ENCODE measurements around the gene SLX1A. TPM values are rescaled to one million over a fixed set of nuclear protein-coding genes. Genes with fewer than 3 reads are reported as not detected.
"Not testable (repeated sequence)": the region's sequence is repeated elsewhere in the genome, so short reads cannot be mapped to it uniquely, and the experiment has no call there.

The SLX1A gene
- total RNA-seq, 2 experiments from 2014 or later, result 115 to 123 TPM

DNA sequence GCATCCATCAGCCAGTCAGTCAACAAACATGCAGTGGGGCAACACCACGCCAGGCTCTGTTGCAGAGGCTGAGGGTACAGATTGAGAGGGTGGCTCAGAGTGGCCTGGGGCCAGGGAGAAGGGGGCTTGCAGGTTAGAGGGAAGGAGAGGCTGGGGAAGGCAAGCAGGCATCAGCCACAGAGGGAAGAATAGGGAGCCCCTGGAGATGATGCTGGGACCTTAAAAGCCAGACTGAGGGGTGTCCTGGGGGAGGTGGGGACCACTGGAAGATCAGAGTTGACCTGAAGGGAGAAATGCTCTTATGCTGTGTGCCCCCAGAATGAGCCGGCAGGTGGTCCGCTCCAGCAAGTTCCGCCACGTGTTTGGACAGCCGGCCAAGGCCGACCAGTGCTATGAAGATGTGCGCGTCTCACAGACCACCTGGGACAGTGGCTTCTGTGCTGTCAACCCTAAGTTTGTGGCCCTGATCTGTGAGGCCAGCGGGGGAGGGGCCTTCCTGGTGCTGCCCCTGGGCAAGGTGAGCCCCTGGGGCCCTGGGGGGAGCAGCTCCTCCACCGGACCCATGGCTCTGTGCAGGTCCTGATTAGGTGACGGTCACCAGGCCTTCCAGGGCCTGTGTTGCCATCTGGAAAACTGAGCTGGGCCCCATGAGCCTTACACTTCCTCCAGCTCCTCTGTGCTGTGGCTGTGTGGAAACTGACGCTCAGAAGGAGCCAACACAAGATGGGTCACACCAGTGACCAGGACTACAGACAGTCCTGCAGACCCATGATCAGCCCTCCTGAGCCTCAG is 8.6 kb upstream of the SLX1A start:
- H3K27me3 Mint-ChIP-seq (ENCODE audit: low read depth), result no peaks in the 10 kb centered on the region
- H3K9me3 Mint-ChIP-seq (ENCODE audit: insufficient read depth), result no peaks in the 10 kb centered on the region
- peaks cover 47% of the 10 kb centered on the region for H3K36me3 Mint-ChIP-seq (ENCODE audit: low read depth)
- peak overlapping the region; percentile 98 for H3K4me3 Mint-ChIP-seq
- ChIA-PET CTCF (interaction anchor here (0.7 to 5.2 kb wide), 10 partner anchors 42 to 473 kb away, joined by 3 to 54 read pairs (median 4); partner anchors contain the start of genes ALDOA, FBRS, PPP4C and TBC1D10B), POLR2A (interaction anchor here (0.7 to 5.0 kb wide), 19 partner anchors 9 to 368 kb away, joined by 3 to 102 read pairs (median 6); partner anchors contain the start of genes ALDOA, CD2BP2, GDPD3 and MAPK3)
- H3K4me1 Mint-ChIP-seq (ENCODE audit: low read depth), result peaks cover 30% of the 10 kb centered on the region
- peak overlapping the region; percentile 99 for H3K27ac Mint-ChIP-seq
- ATAC-seq, result peak; percentile 23
- peak; percentile 65 for DNase-seq

DNA sequence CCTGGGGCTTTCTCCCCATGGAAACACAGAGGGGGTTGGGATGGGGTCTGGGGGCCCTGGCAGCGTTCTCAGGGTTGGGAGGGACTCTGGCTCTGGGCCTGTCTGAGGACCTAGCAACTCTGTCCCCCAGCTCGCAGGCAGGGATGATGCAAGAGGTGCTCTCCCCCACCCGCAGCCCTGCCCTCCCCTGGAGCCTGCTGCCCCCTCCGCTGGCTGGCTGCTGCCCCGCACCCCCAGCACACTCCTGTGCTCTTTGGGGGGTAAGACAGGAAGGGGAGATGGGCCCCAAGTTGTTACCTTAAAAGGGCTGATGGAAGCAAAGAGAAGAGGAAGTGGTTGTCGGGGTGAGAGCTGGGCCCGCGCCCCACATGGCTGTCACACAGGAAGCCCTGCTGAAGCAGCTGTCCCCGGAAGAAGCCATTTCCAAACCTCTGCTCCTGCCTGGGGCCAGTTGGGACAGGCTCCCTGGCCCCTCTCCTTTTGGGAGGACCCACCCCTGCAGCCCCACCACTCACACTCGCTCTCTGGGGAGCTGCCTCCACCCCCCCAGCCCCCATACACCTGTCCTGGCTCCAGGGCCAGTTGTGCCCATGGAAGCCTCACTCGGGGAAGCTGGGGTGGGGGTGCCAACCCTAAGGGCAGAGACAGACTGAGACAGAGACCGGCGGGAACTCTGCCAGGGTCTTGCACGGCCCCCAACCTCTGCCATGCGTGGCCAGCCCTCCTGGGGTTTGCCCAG is 7.8 kb upstream of the SLX1A start:
- peak overlapping the region; percentile 98 for H3K4me3 Mint-ChIP-seq
- H3K4me1 Mint-ChIP-seq (ENCODE audit: low read depth), result peaks cover 28% of the 10 kb centered on the region
- ChIA-PET CTCF (interaction anchor here (0.7 to 5.2 kb wide), 11 partner anchors 8 to 473 kb away, joined by 3 to 54 read pairs (median 3); partner anchors contain the start of genes ALDOA, FBRS, PPP4C and TBC1D10B), POLR2A (interaction anchor here (0.6 to 5.0 kb wide), 21 partner anchors 14 to 224 kb away, joined by 3 to 102 read pairs (median 6); partner anchors contain the start of genes ALDOA, CD2BP2, GDPD3 and MAPK3)
- DNase-seq (peak; percentile 96), ATAC-seq (peak; percentile 47)
- peak overlapping the region; percentile 99 for H3K27ac Mint-ChIP-seq
- H3K9me3 Mint-ChIP-seq (ENCODE audit: insufficient read depth), result no peaks in the 10 kb centered on the region
- peaks cover 47% of the 10 kb centered on the region for H3K36me3 Mint-ChIP-seq (ENCODE audit: low read depth)
- no peaks in the 10 kb centered on the region for H3K27me3 Mint-ChIP-seq (ENCODE audit: low read depth)

DNA sequence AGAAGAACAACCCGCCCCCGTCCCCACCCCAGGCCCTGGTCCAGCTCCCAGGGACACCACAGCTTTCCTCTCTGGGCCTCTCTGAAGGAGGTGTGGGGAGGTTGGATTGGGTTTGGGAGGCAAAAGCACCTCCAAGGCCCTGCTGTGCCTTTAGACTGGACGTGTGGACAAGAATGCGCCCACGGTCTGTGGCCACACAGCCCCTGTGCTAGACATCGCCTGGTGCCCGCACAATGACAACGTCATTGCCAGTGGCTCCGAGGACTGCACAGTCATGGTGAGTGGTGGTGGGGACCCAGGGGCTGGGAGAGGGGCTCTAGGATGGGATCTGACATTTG is 7.3 kb upstream of the SLX1A start:
- Mint-ChIP-seq H3K27ac (peak overlapping the region; percentile 99), H3K4me3 (peak overlapping the region; percentile 98), H3K4me1 (ENCODE audit: low read depth) (peaks cover 26% of the 10 kb centered on the region), H3K9me3 (ENCODE audit: insufficient read depth) (no peaks in the 10 kb centered on the region), H3K27me3 (ENCODE audit: low read depth) (no peaks in the 10 kb centered on the region), H3K36me3 (ENCODE audit: low read depth) (peaks cover 47% of the 10 kb centered on the region)
- DNase-seq (no peak), ATAC-seq (no peak)
- ChIA-PET CTCF (interaction anchor here (0.8 to 5.2 kb wide), 9 partner anchors 9 to 184 kb away, joined by 3 to 54 read pairs (median 3); partner anchors contain the start of genes ALDOA, PPP4C, TBC1D10B and TBX6), POLR2A (interaction anchor here (0.6 to 5.0 kb wide), 18 partner anchors 14 to 223 kb away, joined by 3 to 102 read pairs (median 6); partner anchors contain the start of genes ALDOA, CD2BP2, GDPD3 and MAPK3)

DNA sequence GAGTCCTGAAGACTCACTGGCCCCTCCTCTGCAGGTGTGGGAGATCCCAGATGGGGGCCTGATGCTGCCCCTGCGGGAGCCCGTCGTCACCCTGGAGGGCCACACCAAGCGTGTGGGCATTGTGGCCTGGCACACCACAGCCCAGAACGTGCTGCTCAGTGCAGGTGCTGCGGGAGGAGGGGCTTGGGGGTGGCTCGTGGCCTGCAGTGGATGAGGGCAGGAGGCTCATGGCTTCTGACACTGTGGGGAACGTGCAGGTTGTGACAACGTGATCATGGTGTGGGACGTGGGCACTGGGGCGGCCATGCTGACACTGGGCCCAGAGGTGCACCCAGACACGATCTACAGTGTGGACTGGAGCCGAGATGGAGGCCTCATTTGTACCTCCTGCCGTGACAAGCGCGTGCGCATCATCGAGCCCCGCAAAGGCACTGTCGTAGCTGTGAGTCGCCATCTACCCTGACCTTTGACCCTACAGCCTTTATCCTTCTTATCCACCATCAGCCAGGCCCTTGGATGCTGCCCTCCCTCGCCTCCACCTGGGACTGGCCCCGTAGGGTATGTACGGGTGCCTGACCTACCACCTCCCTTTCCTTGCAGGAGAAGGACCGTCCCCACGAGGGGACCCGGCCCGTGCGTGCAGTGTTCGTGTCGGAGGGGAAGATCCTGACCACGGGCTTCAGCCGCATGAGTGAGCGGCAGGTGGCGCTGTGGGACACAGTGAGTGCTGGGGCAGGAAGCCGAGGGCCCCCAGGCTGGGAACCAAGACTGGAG is 6.7 kb upstream of the SLX1A start:
- no peaks in the 10 kb centered on the region for H3K9me3 Mint-ChIP-seq (ENCODE audit: insufficient read depth)
- peak overlapping the region; percentile 98 for H3K4me3 Mint-ChIP-seq
- H3K27ac Mint-ChIP-seq, result peak overlapping the region; percentile 99
- POLR2A ChIA-PET, result interaction anchor here (0.6 to 5.0 kb wide), 8 partner anchors 47 to 196 kb away, joined by 3 to 102 read pairs (median 10); partner anchors contain the start of genes ALDOA, GDPD3, PPP4C and SEPTIN1
- CTCF ChIA-PET, result interaction anchor here (0.8 to 5.2 kb wide), 6 partner anchors 9 to 122 kb away, joined by 3 to 54 read pairs (median 6); partner anchors contain the start of genes ALDOA and TBX6
- peaks cover 23% of the 10 kb centered on the region for H3K4me1 Mint-ChIP-seq (ENCODE audit: low read depth)
- H3K36me3 Mint-ChIP-seq (ENCODE audit: low read depth), result peaks cover 47% of the 10 kb centered on the region
- H3K27me3 Mint-ChIP-seq (ENCODE audit: low read depth), result no peaks in the 10 kb centered on the region
- DNase-seq, result peak; percentile 94
- ATAC-seq, result peak; percentile 17

DNA sequence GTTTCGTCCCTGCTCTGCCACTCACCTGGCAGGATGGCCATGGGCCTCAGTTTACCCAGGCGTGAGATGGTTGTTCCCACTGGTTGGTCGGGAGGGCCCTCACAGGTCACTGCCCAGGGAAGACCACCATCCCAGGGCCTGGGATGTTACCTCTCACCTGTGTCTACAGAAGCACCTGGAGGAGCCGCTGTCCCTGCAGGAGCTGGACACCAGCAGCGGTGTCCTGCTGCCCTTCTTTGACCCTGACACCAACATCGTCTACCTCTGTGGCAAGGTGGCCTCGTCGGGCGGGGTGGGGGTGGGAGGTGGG is 6.2 kb upstream of the SLX1A start:
- Mint-ChIP-seq H3K4me3 (peak overlapping the region; percentile 98), H3K27ac (peak overlapping the region; percentile 99), H3K4me1 (ENCODE audit: low read depth) (peaks cover 18% of the 10 kb centered on the region), H3K36me3 (ENCODE audit: low read depth) (peaks cover 45% of the 10 kb centered on the region), H3K27me3 (ENCODE audit: low read depth) (no peaks in the 10 kb centered on the region), H3K9me3 (ENCODE audit: insufficient read depth) (no peaks in the 10 kb centered on the region)
- CTCF ChIA-PET, result interaction anchor here (3.2 to 5.2 kb wide), 2 partner anchors 44 to 95 kb away, joined by 19 to 54 read pairs; partner anchors contain the start of gene TBX6
- no peak for DNase-seq
- no peak for ATAC-seq
- POLR2A ChIA-PET, result interaction anchor here (1.1 to 5.0 kb wide), 4 partner anchors 48 to 189 kb away, joined by 3 to 34 read pairs (median 8); partner anchors contain the start of genes ALDOA and GDPD3

DNA sequence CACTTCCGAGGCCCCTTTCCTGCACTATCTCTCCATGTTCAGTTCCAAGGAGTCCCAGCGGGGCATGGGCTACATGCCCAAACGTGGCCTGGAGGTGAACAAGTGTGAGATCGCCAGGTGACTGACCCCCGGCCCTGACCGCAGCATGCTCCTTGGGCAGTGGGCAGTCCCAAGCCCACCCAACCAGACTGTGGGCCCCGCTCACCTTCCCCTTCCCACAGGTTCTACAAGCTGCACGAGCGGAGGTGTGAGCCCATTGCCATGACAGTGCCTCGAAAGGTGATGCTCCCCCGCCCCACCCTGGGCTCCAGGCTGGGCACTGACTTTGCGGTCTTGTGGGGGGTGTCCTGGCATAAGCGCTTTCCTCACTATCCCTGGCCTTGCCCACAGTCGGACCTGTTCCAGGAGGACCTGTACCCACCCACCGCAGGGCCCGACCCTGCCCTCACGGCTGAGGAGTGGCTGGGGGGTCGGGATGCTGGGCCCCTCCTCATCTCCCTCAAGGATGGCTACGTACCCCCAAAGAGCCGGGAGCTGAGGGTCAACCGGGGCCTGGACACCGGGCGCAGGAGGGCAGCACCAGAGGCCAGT is 5.6 kb upstream of the SLX1A start:
- Mint-ChIP-seq H3K36me3 (ENCODE audit: low read depth) (peaks cover 45% of the 10 kb centered on the region), H3K27ac (peak overlapping the region; percentile 99), H3K27me3 (ENCODE audit: low read depth) (no peaks in the 10 kb centered on the region), H3K9me3 (ENCODE audit: insufficient read depth) (no peaks in the 10 kb centered on the region), H3K4me1 (ENCODE audit: low read depth) (peaks cover 16% of the 10 kb centered on the region), H3K4me3 (peak overlapping the region; percentile 98)
- no peak for ATAC-seq
- DNase-seq, result peak; percentile 28
- ChIA-PET POLR2A (interaction anchor here (1.1 to 5.0 kb wide), 2 partner anchors 48 to 121 kb away, joined by 3 to 34 read pairs; partner anchors contain the start of gene ALDOA), CTCF (interaction anchor here (3.2 to 5.2 kb wide), 2 partner anchors 45 to 96 kb away, joined by 19 to 54 read pairs; partner anchors contain the start of gene TBX6)

DNA sequence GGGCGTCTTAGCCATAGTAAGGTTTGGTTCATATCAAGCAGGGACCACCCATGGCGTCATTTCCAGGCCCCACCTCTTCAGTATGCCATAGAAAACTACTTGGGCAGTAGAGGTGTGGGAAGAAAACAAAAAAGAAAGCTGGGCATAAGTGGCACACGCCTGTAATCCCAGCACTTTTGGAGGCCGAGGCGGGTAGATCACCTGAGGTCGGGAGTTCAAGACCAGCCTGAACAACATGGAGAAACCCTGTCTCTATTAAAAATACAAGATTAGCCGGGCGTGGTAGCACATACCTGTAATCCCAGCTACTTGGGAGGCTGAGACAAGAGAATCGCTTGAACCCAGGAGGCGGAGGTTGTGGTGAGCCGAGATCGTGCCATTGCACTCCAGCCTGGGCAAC is 2.5 kb upstream of the SLX1A start:
- Mint-ChIP-seq H3K36me3 (ENCODE audit: low read depth) (peaks cover 22% of the 10 kb centered on the region), H3K4me1 (ENCODE audit: low read depth) (peaks cover 16% of the 10 kb centered on the region)
- POLR2A ChIA-PET; DNase-seq; H3K9me3 Mint-ChIP-seq (ENCODE audit: insufficient read depth); H3K4me3 Mint-ChIP-seq; H3K27me3 Mint-ChIP-seq (ENCODE audit: low read depth); ATAC-seq; CTCF ChIA-PET; H3K27ac Mint-ChIP-seq: not testable (repeated sequence)

DNA sequence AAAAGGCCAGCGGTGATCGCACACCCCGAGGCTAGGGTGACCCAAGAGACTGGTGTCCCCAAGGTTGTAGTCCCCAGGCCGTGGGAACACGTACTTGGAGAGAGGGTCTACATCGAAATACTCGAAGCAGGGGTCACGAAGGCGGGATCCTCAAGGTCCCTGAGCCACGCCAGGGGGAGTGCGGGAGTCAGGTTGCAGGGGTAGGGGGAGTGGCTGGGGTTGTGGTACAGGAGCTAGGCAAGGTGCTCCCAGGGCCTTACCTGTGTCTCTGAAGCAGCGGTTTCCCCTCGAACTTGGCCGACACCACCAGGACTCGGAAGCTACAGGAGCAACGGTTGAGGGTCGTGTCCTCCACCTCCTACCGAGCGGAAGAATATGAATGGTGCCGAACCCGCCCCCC is 577 bp upstream of the SLX1A start:
- H3K27me3 Mint-ChIP-seq (ENCODE audit: low read depth); H3K4me3 Mint-ChIP-seq; CTCF ChIA-PET; H3K9me3 Mint-ChIP-seq (ENCODE audit: insufficient read depth); H3K36me3 Mint-ChIP-seq (ENCODE audit: low read depth); H3K27ac Mint-ChIP-seq; H3K4me1 Mint-ChIP-seq (ENCODE audit: low read depth); DNase-seq; POLR2A ChIA-PET: not testable (repeated sequence)
- ATAC-seq, result peak; percentile 21

DNA sequence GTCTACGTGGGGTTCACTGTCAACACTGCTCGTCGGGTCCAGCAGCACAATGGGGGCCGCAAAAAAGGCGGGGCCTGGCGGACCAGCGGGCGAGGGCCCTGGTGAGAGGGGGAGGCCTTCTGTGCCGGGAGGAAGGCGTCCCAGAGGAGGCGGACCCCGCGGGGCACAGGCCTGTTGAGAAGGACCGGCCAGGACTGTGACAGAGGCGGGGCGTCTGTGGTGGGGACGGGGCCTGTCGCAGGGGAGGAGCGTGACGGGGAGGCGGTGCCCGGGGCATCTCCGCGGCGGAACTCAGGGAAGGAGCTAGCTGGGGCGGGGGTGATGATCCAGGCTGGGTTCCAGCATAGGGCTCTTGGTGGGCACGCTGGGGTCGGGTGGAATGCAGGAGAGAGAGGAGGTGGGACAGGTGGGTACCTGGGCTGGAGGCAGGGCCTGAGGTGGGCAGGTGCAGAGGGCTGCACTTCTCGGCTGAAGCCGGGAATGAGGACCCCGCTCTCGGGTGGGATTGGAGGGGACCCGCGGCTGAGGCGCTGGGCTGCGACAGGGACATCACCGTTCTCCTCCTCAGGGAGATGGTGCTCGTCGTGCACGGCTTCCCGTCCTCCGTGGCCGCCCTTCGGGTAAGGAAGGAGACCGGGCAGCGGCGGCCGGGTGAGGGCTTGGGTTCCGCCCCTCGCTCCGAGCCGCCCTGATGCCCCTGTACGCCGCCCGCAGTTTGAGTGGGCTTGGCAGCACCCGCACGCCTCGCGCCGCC is 674 bp downstream of the SLX1A start:
- H3K27me3 Mint-ChIP-seq (ENCODE audit: low read depth); H3K4me1 Mint-ChIP-seq (ENCODE audit: low read depth); CTCF ChIA-PET; H3K9me3 Mint-ChIP-seq (ENCODE audit: insufficient read depth); H3K36me3 Mint-ChIP-seq (ENCODE audit: low read depth); H3K4me3 Mint-ChIP-seq; POLR2A ChIA-PET; H3K27ac Mint-ChIP-seq: not testable (repeated sequence)
- ATAC-seq, result peak; percentile 83
- peak; percentile 21 for DNase-seq

DNA sequence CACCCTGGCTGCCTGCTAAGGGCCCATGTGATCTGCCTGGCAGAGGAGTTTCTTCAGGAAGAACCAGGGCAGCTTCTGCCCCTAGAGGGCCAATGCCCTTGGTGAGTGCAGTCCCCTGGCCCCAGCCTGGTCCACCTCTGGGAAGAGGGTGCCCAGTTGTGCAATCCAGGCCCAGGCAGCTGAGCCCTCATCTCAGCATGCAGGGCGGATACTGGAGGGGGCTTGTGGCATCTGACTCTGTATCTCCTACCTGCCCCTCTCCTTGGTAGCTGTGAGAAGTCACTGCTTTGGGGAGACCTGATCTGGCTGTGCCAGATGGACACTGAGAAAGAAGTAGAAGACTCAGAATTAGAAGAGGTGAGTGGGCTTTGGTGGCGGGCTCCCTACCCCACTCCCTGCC is 3.3 kb downstream of the SLX1A start:
- H3K4me1 Mint-ChIP-seq (ENCODE audit: low read depth); POLR2A ChIA-PET; H3K9me3 Mint-ChIP-seq (ENCODE audit: insufficient read depth); H3K4me3 Mint-ChIP-seq; H3K36me3 Mint-ChIP-seq (ENCODE audit: low read depth); DNase-seq; H3K27ac Mint-ChIP-seq; H3K27me3 Mint-ChIP-seq (ENCODE audit: low read depth); CTCF ChIA-PET; ATAC-seq: not testable (repeated sequence)
